HuH-7 (cell line): Measurements from ENCODE around the gene MPC1.
"Not testable (repeated sequence)": the region's sequence is repeated elsewhere in the genome, so short reads cannot be mapped to it uniquely, and the experiment has no call there.

Source experiments
- DNase-seq: peaks from one replicate; pipeline ENCODE4 v3.0.0; 2011; ENCODE audit warnings: low spot score

Gene MPC1

GRCh38 chr6:166345672-166346071 lies 37.1 kb downstream of the MPC1 start:
- not testable (repeated sequence) for DNase-seq

- not testable (repeated sequence) for DNase-seq
These were observed 37.8 kb downstream of the MPC1 start for GRCh38 chr6:166344921-166345320.

DNA sequence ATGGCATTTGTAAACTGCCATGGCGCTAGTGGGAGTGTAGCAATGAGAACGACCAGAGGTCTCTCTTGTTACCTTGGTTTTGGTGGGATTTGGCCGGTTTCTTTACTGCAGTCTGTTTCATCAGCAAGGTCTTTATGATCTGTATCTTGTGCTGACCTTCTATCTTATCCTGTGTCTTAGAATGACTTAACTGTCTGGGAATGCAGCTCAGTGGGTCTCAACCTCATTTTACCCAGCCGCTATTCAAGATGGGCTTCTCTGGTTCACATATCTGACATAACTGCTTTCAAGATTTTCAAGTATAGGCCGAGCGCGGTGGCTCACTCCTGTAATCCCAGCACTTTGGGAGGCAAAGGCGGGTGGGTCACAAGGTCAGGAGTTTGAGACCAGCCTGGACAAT lies 38.5 kb downstream of the MPC1 start:
- DNase-seq, result no peak

DNA sequence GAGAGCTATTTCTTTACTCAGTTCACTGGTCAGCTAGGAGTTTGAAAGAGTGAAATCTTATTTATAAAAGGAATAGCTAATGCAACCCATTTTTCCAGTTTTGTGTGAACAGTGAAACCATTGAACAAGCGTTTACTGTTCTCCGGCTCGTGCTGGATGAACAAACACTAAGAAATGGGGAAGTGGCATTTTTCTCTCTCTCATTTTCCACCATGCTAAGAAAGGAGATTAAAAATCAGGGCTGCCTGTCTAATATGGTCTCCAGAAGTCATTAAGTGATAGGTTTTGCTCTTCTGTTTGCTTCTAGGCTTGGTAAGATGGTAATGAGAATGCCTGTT lies 39.6 kb downstream of the MPC1 start:
- no peak for DNase-seq

GRCh38 chr6:166342349-166343149 lies 40.2 kb downstream of the MPC1 start, which contains the start of gene SFT2D1:
Gene SFT2D1 (minus strand): TSS chr6:166342545. CDS start chr6:166342481, 64 bp downstream.
- DNase-seq, result peak; percentile 98

- DNase-seq, result no peak
These were observed 40.8 kb downstream of the MPC1 start for GRCh38 chr6:166341977-166342348.

- no peak for DNase-seq
These were observed 41.3 kb downstream of the MPC1 start for GRCh38 chr6:166341464-166341863.

DNA sequence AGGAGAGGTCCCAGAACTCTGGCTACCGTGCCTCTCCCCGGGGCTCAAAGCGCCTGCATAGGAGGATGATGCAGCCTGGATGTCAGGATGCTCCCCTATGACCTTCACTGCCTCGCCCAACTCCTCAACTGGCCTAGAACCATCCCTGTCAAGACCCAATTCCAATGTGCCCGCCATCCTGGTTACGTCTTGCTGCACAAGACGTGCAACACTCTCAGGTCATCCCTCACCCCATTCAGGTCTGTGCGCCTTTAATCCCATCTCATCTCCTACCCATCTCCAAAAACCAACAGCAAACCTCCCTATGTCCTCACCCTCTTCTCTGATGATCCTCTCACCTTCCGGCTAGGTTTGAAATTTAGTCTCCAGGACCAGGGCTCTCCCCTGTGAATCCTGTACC lies 43.9 kb downstream of the MPC1 start:
- no peak for DNase-seq

DNA sequence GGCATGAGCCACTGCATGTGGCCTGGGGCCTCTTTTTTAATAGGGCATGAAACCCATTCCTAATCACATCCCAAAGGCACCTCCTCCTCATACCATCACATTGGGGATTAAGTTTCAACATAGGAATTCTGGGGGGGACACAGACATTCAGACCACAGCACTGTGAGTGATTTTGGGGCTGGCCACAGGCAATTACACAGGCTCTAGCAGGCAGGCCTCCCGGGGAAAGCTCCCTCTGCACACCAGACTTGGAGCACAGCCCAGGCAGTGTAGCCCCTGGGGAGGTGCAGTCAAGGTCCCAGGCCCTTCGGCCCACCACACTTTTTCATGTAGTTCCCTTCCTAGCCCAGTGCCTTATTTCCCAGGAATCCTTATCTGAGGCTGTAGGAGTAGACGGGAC lies 45.9 kb downstream of the MPC1 start:
- DNase-seq, result no peak

- DNase-seq, result no peak
These were observed 47.1 kb downstream of the MPC1 start for GRCh38 chr6:166335378-166336302.

GRCh38 chr6:166334878-166335277 lies 47.9 kb downstream of the MPC1 start:
- DNase-seq, result no peak

GRCh38 chr6:166333172-166333995 lies 49.4 kb downstream of the MPC1 start:
- DNase-seq, result no peak

GRCh38 chr6:166331503-166332415 lies 51.0 kb downstream of the MPC1 start:
- no peak for DNase-seq

GRCh38 chr6:166330612-166331011 lies 52.1 kb downstream of the MPC1 start:
- DNase-seq, result peak; percentile 50

DNA sequence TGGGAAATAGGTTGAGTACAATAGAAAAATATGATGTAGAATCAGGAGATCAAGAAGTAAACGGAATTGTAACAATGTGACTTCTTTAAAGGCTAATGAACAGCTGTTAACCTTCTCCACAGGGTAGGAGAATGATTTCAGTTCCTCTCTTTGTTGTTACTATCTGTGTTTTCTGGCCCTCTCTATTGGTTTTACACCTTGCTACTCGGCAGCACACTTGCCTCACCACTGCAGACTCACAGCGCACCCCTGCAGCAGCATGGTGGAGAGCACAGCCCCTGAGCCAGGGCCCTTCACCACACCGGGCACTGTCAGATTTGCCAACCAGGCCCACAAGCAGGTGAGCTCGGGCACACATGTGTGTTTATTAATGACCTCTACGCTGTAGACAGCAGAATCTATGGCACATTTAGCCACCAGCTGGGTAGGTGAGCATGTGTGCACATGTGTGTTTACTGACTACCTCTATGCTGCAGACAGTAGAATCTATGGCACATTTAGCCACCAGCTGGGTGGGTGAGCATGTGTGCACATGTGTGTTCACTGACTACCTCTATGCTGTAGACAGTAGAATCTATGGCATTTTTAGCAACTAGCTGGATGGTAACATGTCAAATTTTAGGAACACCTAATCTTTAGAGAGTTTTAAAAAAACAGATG lies 57.2 kb downstream of the MPC1 start:
- no peak for DNase-seq

- no peak for DNase-seq
These were observed 59.3 kb downstream of the MPC1 start for GRCh38 chr6:166323395-166323794.

- DNase-seq, result no peak
These were observed 63.8 kb downstream of the MPC1 start for GRCh38 chr6:166318649-166319600.

DNA sequence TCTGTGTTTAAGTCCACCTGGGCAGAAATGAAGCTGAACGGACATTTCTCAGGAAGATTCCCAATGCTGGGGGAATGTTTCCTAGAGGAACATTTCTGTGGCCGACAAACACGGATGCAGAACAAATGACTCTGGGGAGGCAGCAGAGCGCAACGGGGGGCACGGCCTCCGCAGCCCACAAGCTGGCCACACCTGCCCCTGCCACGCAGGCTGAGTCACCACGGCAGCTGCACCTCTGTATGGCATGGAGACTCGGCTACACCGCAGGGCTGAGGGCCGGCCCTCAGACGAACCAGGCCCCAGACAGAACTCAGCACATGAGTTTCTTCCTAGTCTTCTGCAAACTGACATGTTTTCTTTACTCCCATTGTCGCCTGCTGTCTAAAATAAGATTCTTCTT lies 64.5 kb downstream of the MPC1 start:
- no peak for DNase-seq
